22Rv1 (cell line): ENCODE measurements around the gene KIRREL1.

Experiments
- H3K27ac ChIP-seq: fragments of 450-650 bp; 2 replicates; pipeline ENCODE4 v1.5.1; 2017
- ZFX ChIP-seq: fragments of 450-650 bp; IDR thresholded peaks from 2 replicates; pipeline ENCODE4 v1.6.1; 2017; ENCODE audit warnings: antibody characterized with exemption, borderline replicate concordance
- TF ChIP-seq, protein P1 (sequence below): fragments of 450-650 bp; IDR thresholded peaks from 2 replicates; pipeline ENCODE4 v1.5.1; 2017; ENCODE audit warnings: mild to moderate bottlenecking

KIRREL1 gene

GRCh38 chr1:157955857-157956256, 37.6 kb upstream of the KIRREL1 start:
- H3K27ac ChIP-seq = no peak overlapping the region
- TF ChIP-seq, protein P1, sequence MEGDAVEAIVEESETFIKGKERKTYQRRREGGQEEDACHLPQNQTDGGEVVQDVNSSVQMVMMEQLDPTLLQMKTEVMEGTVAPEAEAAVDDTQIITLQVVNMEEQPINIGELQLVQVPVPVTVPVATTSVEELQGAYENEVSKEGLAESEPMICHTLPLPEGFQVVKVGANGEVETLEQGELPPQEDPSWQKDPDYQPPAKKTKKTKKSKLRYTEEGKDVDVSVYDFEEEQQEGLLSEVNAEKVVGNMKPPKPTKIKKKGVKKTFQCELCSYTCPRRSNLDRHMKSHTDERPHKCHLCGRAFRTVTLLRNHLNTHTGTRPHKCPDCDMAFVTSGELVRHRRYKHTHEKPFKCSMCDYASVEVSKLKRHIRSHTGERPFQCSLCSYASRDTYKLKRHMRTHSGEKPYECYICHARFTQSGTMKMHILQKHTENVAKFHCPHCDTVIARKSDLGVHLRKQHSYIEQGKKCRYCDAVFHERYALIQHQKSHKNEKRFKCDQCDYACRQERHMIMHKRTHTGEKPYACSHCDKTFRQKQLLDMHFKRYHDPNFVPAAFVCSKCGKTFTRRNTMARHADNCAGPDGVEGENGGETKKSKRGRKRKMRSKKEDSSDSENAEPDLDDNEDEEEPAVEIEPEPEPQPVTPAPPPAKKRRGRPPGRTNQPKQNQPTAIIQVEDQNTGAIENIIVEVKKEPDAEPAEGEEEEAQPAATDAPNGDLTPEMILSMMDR = no peak

DNA sequence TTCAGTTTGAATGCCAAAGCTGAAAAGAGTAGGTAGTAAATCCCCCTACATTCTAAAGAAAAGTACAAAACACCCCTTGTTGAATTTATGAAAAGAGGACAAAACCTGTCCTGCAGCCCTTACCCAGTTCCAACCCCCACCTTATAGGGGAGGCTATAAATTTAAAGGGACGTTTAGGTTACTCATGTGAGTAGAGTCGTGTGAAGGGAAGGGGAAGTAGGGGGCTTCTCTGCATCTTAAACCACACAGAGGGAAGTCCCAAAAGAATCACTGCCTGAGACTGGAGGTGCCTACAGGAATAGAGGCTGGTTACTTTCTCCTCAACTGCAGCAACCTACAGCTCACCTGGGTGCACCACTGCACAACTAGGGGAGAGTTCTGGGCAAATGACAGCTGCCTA, 36.7 kb upstream of the KIRREL1 start:
- H3K27ac ChIP-seq = no peak overlapping the region
- TF ChIP-seq, protein P1 = no peak
- TF ChIP-seq ZFX = no peak

DNA sequence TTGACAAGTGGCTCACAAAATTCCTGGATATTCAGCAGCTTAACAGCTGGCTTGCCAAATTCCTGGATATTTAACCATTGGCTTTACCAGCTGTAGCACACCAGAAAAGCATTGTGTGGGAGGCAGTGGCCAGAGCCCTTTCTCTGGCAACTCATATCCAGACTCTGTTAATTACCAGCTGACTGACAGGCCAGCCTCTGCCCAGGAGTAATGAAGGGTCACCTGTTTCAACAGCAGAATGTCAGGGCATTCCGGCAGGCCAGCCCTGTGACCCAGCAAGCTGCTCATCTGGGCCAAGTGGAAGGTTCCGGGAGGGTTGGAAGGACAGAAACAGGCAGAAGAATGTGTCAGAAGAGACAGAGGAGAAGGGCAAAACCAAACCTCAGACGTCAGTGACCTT, 35.2 kb upstream of the KIRREL1 start:
- no peak overlapping the region for H3K27ac ChIP-seq
- TF ChIP-seq ZFX = no peak
- TF ChIP-seq, protein P1 = no peak

DNA sequence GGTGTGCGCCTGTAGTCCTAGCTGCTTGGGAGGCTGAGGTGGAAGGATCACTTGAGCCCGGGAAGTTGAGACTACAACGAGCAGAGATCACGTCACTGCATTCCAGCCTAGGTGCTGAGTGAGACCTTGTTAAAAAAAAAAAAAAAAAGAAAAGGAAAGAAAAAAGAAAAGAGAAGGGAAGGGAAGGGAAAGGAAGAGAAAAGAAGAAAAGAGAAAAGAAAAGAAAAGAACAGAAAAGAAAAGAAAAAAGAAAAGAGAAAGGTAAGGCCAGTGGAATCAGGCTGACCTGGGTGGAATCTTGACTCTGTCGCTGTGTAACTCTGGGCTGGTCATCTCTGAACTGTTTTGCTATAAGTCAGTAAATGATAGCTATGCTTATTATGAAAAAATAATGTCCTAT, 33.7 kb upstream of the KIRREL1 start:
- TF ChIP-seq ZFX = no peak
- TF ChIP-seq, protein P1 = no peak
- no peak overlapping the region for H3K27ac ChIP-seq

GRCh38 chr1:157960773-157961172, 32.7 kb upstream of the KIRREL1 start:
- TF ChIP-seq, protein P1 = 0 out of 2 replicates have a peak, but pooled peaks have one; percentile 16
- TF ChIP-seq ZFX = no peak
- no peak overlapping the region for H3K27ac ChIP-seq

DNA sequence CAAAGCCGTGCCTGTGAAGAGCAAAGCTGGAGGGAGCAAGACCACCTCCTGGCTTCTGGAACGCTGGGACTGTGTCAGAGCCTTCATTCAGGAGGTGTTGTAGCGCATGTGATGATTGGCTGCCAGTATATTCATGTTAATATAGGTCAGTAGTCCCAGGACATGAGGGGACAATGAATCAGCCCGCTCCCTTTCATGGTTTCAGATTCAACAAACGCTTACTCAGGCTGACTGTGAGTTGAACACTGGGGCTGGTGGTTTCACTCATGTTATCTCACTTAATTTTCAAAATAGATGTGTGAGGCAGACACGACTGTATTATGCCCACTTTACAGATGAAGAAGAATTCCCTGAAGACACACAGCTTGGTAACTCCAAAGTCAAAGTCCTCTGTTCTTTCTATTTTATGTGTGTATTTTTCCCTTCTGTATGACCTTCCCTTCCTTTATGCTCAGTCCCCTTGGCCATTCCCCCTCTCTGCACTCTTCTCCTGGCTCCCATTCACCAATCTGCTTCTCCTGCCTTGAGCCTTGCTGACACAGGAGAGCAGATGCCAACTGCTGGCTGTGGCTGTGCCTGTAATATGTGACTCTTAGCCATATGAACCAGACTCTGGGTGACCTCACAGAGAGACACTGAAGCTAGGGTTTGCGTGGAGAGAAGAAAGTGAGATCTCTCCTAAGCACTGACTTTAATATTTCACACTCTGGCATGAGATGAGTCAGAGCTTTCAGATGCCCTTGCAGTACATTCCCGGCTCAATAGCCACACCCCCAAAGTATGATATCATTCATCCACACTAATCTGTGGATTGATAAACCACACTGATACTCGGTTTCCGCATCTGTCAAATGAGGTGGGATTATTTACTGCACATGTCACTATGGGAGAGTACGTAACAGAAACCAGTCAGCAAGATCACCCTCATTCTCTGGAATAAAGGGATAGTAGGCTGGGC, 31.4 kb upstream of the KIRREL1 start:
- H3K27ac ChIP-seq = no peak overlapping the region
- TF ChIP-seq ZFX = no peak
- TF ChIP-seq, protein P1 = no peak

DNA sequence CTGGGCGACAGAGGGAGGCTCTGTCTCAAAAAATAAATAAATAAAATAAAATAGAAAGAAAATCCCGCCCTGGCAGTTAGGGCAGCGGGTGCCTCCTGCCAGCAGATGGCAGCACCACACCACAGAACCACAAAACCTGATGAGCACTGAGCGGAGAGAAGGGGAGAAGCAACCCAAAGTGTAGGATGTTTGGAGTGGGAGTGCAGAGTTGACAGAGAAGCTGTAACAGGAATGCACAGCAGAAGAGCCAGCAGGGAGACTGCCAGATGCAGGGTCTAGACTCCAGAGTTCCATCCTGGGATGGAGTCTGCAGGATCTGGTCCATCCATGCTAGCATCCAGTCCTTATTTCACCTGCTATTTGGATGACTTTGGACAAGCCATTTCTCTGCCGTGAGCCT, 29.7 kb upstream of the KIRREL1 start:
- TF ChIP-seq ZFX = no peak
- TF ChIP-seq, protein P1 = peak; percentile 96

More for the DNA sequence above, 29.7 kb upstream of the KIRREL1 start:
- no peak overlapping the region for H3K27ac ChIP-seq
